GM19099 (cell line): ENCODE results near the gene ABCB8.

ENCODE experiments used
- POLR2A ChIP-seq: IDR thresholded peaks from 3 replicates; pipeline ENCODE4 v1.6.1; 2011; ENCODE audit warnings: low read depth; ENCODE audit not compliant: insufficient read length; ENCODE audit errors: extremely low read depth

The ABCB8 gene

GRCh38 chr7:151088019-151088855, 60.0 kb downstream of the ABCB8 start:
- TF ChIP-seq POLR2A: no peak

GRCh38 chr7:151088856-151089699, 60.8 kb downstream of the ABCB8 start:
- TF ChIP-seq POLR2A: no peak

GRCh38 chr7:151089893-151090730, 61.9 kb downstream of the ABCB8 start:
- no peak for TF ChIP-seq POLR2A

GRCh38 chr7:151091003-151091402, 62.8 kb downstream of the ABCB8 start:
- TF ChIP-seq POLR2A: no peak

GRCh38 chr7:151091431-151091830, 63.2 kb downstream of the ABCB8 start:
- no peak for TF ChIP-seq POLR2A

- TF ChIP-seq POLR2A: no peak
Observed at GRCh38 chr7:151091988-151092387, 63.7 kb downstream of the ABCB8 start.

GRCh38 chr7:151093748-151094147, 65.5 kb downstream of the ABCB8 start:
- no peak for TF ChIP-seq POLR2A

- TF ChIP-seq POLR2A: no peak
Observed at GRCh38 chr7:151094675-151095074, 66.4 kb downstream of the ABCB8 start.

- no peak for TF ChIP-seq POLR2A
Observed at GRCh38 chr7:151095123-151095797, 67.0 kb downstream of the ABCB8 start.

GRCh38 chr7:151095828-151096475, 67.7 kb downstream of the ABCB8 start:
- TF ChIP-seq POLR2A: no peak
